ENCODE measurements around the gene ABLIM3.
"Not testable (repeated sequence)": the region's sequence is repeated elsewhere in the genome, so short reads cannot be mapped to it uniquely, and the experiment has no call there.

Gene ABLIM3

DNA sequence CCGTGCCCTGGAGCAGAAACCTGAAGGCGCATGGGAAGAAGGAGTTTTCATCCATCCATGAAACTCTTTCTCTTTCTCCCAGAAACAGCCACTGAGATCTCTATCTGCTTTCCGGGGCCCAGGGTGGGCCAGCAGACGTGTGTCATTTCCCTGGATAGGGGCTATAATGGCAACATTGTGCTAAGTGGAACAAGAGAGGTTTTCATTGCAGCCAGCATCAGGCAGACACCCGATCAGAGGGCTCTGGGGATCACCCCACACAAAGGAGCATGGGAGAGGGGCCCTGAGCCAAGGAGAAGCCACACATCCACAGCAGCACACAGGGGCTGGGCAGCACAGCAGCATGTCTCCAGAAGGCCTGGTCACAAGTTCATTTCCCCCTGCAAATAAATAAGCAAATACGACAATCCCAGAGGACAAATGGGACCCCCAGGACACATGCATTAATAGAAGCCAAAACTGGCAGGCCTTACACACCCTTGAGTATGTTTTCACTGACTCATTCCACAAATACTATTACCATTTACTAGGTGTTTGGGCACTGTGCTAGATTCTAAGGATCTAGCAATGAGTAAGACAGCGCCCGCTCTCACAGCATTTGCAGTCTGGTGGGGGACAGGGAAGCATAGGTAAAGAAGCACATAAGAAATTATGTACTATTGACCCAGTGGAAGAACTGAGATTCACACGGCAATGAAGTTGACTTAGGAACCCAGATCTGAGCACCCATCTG lies 126.1 kb downstream of the ABLIM3 start:
- Histone ChIP-seq H3K9ac (no peak overlapping the region), H3K4me2 (ENCODE audit: low read length) (no peak overlapping the region), H3K4me3 (ENCODE audit: low read depth, low read length) (no peak overlapping the region), H2AFZ (peak overlapping the region; percentile 64), H3K4me1 (peaks cover 38% of the 10 kb centered on the region), H3K36me3 (ENCODE audit: control insufficient read depth, insufficient read depth, low read length) (no peaks in the 10 kb centered on the region), H3K79me2 (no peaks in the 10 kb centered on the region), H3K27ac (peak overlapping the region; percentile 70), H3K27me3 (ENCODE audit: control insufficient read depth, insufficient read depth, low read length) (no peaks in the 10 kb centered on the region), H3K9me3 (ENCODE audit: control insufficient read depth, low read length) (no peaks in the 10 kb centered on the region)
- TF ChIP-seq, protein P1, sequence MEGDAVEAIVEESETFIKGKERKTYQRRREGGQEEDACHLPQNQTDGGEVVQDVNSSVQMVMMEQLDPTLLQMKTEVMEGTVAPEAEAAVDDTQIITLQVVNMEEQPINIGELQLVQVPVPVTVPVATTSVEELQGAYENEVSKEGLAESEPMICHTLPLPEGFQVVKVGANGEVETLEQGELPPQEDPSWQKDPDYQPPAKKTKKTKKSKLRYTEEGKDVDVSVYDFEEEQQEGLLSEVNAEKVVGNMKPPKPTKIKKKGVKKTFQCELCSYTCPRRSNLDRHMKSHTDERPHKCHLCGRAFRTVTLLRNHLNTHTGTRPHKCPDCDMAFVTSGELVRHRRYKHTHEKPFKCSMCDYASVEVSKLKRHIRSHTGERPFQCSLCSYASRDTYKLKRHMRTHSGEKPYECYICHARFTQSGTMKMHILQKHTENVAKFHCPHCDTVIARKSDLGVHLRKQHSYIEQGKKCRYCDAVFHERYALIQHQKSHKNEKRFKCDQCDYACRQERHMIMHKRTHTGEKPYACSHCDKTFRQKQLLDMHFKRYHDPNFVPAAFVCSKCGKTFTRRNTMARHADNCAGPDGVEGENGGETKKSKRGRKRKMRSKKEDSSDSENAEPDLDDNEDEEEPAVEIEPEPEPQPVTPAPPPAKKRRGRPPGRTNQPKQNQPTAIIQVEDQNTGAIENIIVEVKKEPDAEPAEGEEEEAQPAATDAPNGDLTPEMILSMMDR (IDR thresholded peaks at IDR 0.05) = no peak

DNA sequence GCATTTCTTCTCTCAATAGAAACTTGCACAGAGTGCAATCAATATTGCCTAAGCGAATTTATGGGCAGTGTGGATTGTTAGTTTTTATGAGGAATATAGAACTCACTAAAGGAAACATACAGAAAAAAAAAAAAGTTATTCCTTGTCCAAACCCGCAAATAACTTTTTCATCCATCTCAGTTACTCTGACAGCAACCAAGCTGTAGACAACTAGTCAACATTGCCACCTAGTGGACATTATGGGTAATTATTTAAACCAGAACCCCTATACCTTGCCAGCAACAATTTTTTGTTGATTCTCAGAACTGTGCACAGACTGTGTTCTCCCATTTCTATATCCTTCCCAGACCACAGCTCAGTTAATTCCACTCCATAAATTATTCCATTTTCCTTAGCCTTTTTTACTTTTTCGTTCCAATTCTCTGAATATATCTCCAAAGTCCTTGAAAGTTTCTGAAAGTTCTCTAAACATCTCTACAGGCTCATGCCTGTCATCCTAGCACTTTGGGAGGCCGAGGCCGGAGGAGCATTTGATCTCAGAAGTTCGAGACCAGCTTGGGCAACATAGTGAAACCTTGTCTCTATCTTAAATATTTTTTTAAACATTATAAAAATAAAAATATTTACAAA lies 127.8 kb downstream of the ABLIM3 start:
- Histone ChIP-seq H3K4me3 (ENCODE audit: low read depth, low read length) (no peak overlapping the region), H2AFZ (no peak overlapping the region), H3K9me3 (ENCODE audit: control insufficient read depth, low read length) (no peaks in the 10 kb centered on the region), H3K36me3 (ENCODE audit: control insufficient read depth, insufficient read depth, low read length) (no peaks in the 10 kb centered on the region), H3K79me2 (no peaks in the 10 kb centered on the region), H3K4me1 (peaks cover 41% of the 10 kb centered on the region), H3K4me2 (ENCODE audit: low read length) (no peak overlapping the region), H3K27me3 (ENCODE audit: control insufficient read depth, insufficient read depth, low read length) (no peaks in the 10 kb centered on the region), H3K27ac (no peak overlapping the region), H3K9ac (no peak overlapping the region)
- TF ChIP-seq, protein P1 (IDR thresholded peaks at IDR 0.05) = peak; percentile 66

DNA sequence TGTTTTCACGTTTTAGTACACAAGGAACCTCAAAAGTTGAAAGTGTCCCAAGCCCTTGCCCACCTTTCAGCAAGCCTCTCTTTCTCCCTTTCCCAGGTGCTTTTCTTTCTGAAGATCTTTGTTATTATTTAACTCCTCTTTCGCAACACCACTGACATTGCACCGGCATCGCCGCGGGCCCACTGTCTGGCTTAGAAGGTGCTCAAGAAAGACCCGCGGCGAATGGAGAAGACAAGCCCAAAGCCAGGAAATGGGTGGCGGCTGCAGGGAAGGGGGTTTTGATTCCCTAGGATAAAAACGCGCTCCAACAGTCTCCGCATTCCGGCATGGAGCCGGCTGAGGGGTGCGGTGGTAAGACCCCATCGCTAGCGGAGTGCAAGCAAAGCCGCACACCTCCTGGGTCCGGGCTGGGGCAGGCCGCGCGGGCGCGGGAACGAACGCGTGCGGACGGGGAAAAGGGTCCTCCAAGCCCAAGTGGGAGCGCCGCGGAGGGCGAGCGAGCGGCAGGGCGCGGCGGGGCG lies 130.0 kb downstream of the ABLIM3 start:
- Histone ChIP-seq H3K36me3 (ENCODE audit: control insufficient read depth, insufficient read depth, low read length) (no peaks in the 10 kb centered on the region), H3K27me3 (ENCODE audit: control insufficient read depth, insufficient read depth, low read length) (no peaks in the 10 kb centered on the region), H3K4me2 (ENCODE audit: low read length) (peak overlapping the region; percentile 95), H2AFZ (peak overlapping the region; percentile 65), H3K4me3 (ENCODE audit: low read depth, low read length) (peak overlapping the region; percentile 49), H3K79me2 (no peaks in the 10 kb centered on the region), H3K9ac (no peak overlapping the region), H3K4me1 (peaks cover 23% of the 10 kb centered on the region), H3K27ac (no peak overlapping the region), H3K9me3 (ENCODE audit: control insufficient read depth, low read length) (no peaks in the 10 kb centered on the region)
- TF ChIP-seq, protein P1 (IDR thresholded peaks at IDR 0.05) = no peak

DNA sequence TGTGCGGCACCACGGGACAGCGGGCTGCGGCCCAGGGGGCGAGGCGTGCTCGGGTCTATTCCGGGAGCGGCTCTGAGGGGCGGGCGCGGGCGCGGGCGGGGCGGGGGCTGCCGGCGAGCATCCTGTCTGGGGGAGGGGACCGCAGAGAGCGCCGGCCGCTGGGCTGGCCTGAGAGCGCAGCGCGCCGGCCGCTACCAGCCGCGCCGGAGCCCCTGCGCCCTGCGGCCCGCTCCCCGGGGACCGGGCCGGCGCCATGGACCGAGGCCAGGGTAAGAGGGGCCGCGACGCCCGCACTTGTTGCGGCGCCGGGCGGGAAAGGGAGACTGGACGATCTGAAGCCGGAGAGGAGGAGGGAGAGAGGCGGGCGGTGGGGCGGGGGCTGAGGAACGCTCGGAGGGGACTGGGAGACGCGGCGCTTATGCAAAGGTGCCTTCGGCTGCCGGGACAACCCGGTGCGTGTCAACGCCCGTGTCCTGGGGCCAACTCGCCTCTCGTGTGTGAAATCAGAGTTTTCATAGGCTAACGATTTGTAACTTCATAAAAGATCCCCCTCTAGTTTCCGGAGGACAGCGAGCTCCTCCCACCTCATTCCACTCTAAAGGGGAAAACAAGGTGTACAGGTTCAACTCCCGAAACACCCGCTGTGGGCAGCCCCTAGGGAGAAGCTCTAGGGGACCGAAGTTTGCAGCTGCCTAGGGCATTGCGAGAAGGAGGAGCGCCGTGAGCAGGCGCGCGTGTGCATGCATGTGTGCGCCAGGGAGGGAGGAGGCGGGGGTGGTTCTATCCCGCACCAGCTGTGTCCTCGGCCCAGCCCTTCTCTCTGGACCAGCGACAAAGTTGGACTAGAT lies 130.6 kb downstream of the ABLIM3 start, which contains the start of gene AFAP1L1:
TSS of gene AFAP1L1 (plus strand) at position 144 of the 848 bp plus-strand sequence. CDS start at position 254, 110 bp downstream.
- H3K27me3 ChIP-seq (ENCODE audit: control insufficient read depth, insufficient read depth, low read length) = no peaks in the 10 kb centered on the region
- peak within 1 kb of the TSS; percentile 95 for H3K4me2 ChIP-seq (ENCODE audit: low read length)
- no peaks in the 10 kb centered on the region for H3K9me3 ChIP-seq (ENCODE audit: control insufficient read depth, low read length)
- peak within 1 kb of the TSS; percentile 77 for H3K4me3 ChIP-seq (ENCODE audit: low read depth, low read length)
- H3K4me1 ChIP-seq = peaks cover 23% of the 10 kb centered on the region
- TF ChIP-seq, protein P1 (IDR thresholded peaks at IDR 0.05) = no peak
- H3K36me3 ChIP-seq (ENCODE audit: control insufficient read depth, insufficient read depth, low read length) = no peaks in the 10 kb centered on the region
- no peaks in the 10 kb centered on the region for H3K79me2 ChIP-seq
- H2AFZ ChIP-seq = peak within 1 kb of the TSS; percentile 84
- H3K27ac ChIP-seq = peak within 1 kb of the TSS; percentile 60
- H3K9ac ChIP-seq = no peak within 1 kb of the TSS

DNA sequence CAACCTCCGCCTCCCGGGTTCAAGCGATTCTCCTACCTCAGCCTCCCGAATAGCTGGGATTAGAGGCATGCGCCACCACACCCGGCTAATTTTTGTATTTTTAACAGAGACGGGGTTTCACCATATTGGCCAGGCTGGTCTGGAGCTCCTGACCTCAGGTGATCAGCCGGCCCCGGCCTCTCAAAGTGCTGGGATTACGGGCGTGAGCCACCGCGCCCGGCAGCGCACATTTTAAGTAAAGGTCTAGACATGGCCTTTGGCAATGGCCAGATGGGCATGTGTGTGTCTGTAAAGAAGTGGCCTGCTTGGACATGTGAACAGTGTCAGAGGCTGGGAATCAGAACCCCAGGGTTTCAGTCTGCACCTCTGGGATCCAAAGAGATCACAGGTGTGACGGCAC lies 131.5 kb downstream of the ABLIM3 start:
- H3K9ac ChIP-seq; H3K4me2 ChIP-seq (ENCODE audit: low read length); H3K36me3 ChIP-seq (ENCODE audit: control insufficient read depth, insufficient read depth, low read length); H3K27me3 ChIP-seq (ENCODE audit: control insufficient read depth, insufficient read depth, low read length); H3K79me2 ChIP-seq; H3K9me3 ChIP-seq (ENCODE audit: control insufficient read depth, low read length): not testable (repeated sequence)
- peaks cover 22% of the 10 kb centered on the region for H3K4me1 ChIP-seq
- peak overlapping the region; percentile 77 for H3K4me3 ChIP-seq (ENCODE audit: low read depth, low read length)
- H3K27ac ChIP-seq = peak overlapping the region; percentile 60
- H2AFZ ChIP-seq = peak overlapping the region; percentile 84
